Stimulated activated naive CD8-positive, alpha-beta T cell treated with anti-CD3 and anti-CD28 coated beads, Interleukin-15, amount 100 ng/mL, for 72 hours (primary cell): Measurements from ENCODE around the gene VSTM5.
"Not testable (repeated sequence)": the region's sequence is repeated elsewhere in the genome, so short reads cannot be mapped to it uniquely, and the experiment has no call there.

Experiments
- ATAC-seq: fragments of 150-1000 bp; cut with Tn5 transposase; 2 replicates; pipeline ENCODE4 v1.10.0; 2021; ENCODE audit warnings: mild to moderate bottlenecking, moderate library complexity
- DNase-seq, 2 donors: peaks; one replicate each; pipeline ENCODE4 v3.0.0; 2021 to 2022
- H3K27ac Mint-ChIP-seq, 2 donors: one replicate each; pipeline ENCODE4 v1.8.0; 2022; ENCODE audit warnings: mild to moderate bottlenecking in 2 of 2, mixed read lengths in 2 of 2, moderate library complexity in 2 of 2
- H3K27me3 Mint-ChIP-seq: one replicate; pipeline ENCODE4 v1.8.0; 2022; ENCODE audit warnings: mixed read lengths
- H3K4me1 Mint-ChIP-seq: one replicate; pipeline ENCODE4 v1.8.0; 2022; ENCODE audit warnings: mild to moderate bottlenecking, mixed read lengths
- H3K4me3 Mint-ChIP-seq, 2 donors: one replicate each; pipeline ENCODE4 v1.8.0; 2022; ENCODE audit warnings: mild to moderate bottlenecking in 2 of 2, mixed read lengths in 2 of 2, moderate library complexity in 1 of 2
- H3K9me3 Mint-ChIP-seq, 2 donors: one replicate each; pipeline ENCODE4 v1.8.0; 2022; ENCODE audit warnings: mixed read lengths in 2 of 2

VSTM5 gene

GRCh38 chr11:93850594-93851018, at the start of gene VSTM5:
Gene VSTM5 (minus strand): TSS chr11:93850618. CDS start chr11:93850502, 116 bp downstream.
- Mint-ChIP-seq H3K27ac (no peak within 1 kb of the TSS), H3K4me3 (peak within 1 kb of the TSS in 1 of 2 donors; percentile 49), H3K27me3 (peaks cover 46% of the 10 kb centered on the region), H3K4me1 (no peaks in the 10 kb centered on the region), H3K9me3 (no peaks in the 10 kb centered on the region)
- no peak for ATAC-seq
- DNase-seq, result no peak

GRCh38 chr11:93895106-93895862, 44.9 kb upstream of the VSTM5 start:
- Mint-ChIP-seq H3K27me3 (peaks cover 45% of the 10 kb centered on the region), H3K4me1 (no peaks in the 10 kb centered on the region), H3K4me3 (no peak overlapping the region), H3K9me3 (no peaks in the 10 kb centered on the region), H3K27ac (no peak overlapping the region)
- DNase-seq (no peak), ATAC-seq (peak; percentile 64)

- DNase-seq (no peak), ATAC-seq (no peak)
- Mint-ChIP-seq H3K27ac (no peak overlapping the region), H3K4me1 (no peaks in the 10 kb centered on the region), H3K9me3 (no peaks in the 10 kb centered on the region), H3K27me3 (peaks cover 52% of the 10 kb centered on the region), H3K4me3 (no peak overlapping the region)
These were observed 40.1 kb upstream of the VSTM5 start for GRCh38 chr11:93890391-93891051.

- ATAC-seq, result no peak
- H3K4me3 Mint-ChIP-seq, result no peak overlapping the region
- H3K27ac Mint-ChIP-seq, result no peak overlapping the region
- H3K4me1 Mint-ChIP-seq, result no peaks in the 10 kb centered on the region
- peaks cover 32% of the 10 kb centered on the region for H3K27me3 Mint-ChIP-seq
- H3K9me3 Mint-ChIP-seq, result peaks cover 4 to 13% of the 10 kb centered on the region in 2 donors
- no peak for DNase-seq
These were observed 36.7 kb upstream of the VSTM5 start for GRCh38 chr11:93887111-93887510.

GRCh38 chr11:93879114-93879513, 28.7 kb upstream of the VSTM5 start:
- not testable (repeated sequence) for DNase-seq, H3K4me3 Mint-ChIP-seq, ATAC-seq, H3K4me1 Mint-ChIP-seq, H3K27ac Mint-ChIP-seq
- Mint-ChIP-seq H3K27me3 (peaks cover 19% of the 10 kb centered on the region), H3K9me3 (peaks cover 7 to 15% of the 10 kb centered on the region in 2 donors)

- Mint-ChIP-seq H3K27ac (no peak overlapping the region), H3K27me3 (peaks cover 19% of the 10 kb centered on the region), H3K4me1 (no peaks in the 10 kb centered on the region), H3K4me3 (no peak overlapping the region), H3K9me3 (no peaks in the 10 kb centered on the region)
- ATAC-seq, result no peak
- DNase-seq, result no peak
These were observed 25.2 kb upstream of the VSTM5 start for GRCh38 chr11:93875637-93876036.

GRCh38 chr11:93871526-93871925, 21.1 kb upstream of the VSTM5 start:
- ATAC-seq (no peak), DNase-seq (no peak)
- Mint-ChIP-seq H3K27ac (no peak overlapping the region), H3K4me3 (no peak overlapping the region), H3K9me3 (no peaks in the 10 kb centered on the region), H3K4me1 (no peaks in the 10 kb centered on the region), H3K27me3 (no peaks in the 10 kb centered on the region)

- Mint-ChIP-seq H3K27ac (no peak overlapping the region), H3K9me3 (no peaks in the 10 kb centered on the region), H3K4me3 (no peak overlapping the region), H3K4me1 (no peaks in the 10 kb centered on the region), H3K27me3 (no peaks in the 10 kb centered on the region)
- DNase-seq (no peak), ATAC-seq (no peak)
These were observed 20.2 kb upstream of the VSTM5 start for GRCh38 chr11:93870616-93871015.

GRCh38 chr11:93869830-93870229, 19.4 kb upstream of the VSTM5 start:
- no peak for ATAC-seq

GRCh38 chr11:93868404-93868803, 18.0 kb upstream of the VSTM5 start:
- not testable (repeated sequence) for ATAC-seq, H3K4me1 Mint-ChIP-seq, H3K9me3 Mint-ChIP-seq, H3K27me3 Mint-ChIP-seq, H3K4me3 Mint-ChIP-seq, H3K27ac Mint-ChIP-seq, DNase-seq

More at GRCh38 chr11:93869830-93870229, 19.4 kb upstream of the VSTM5 start:
- no peaks in the 10 kb centered on the region for H3K4me1 Mint-ChIP-seq
- DNase-seq, result no peak
- H3K27ac Mint-ChIP-seq, result peak overlapping the region in 1 of 2 donors; percentile 84
- no peaks in the 10 kb centered on the region for H3K27me3 Mint-ChIP-seq
- no peak overlapping the region for H3K4me3 Mint-ChIP-seq
- H3K9me3 Mint-ChIP-seq, result no peaks in the 10 kb centered on the region

- no peak overlapping the region for H3K4me3 Mint-ChIP-seq
- ATAC-seq (no peak), DNase-seq (no peak)
- H3K27me3 Mint-ChIP-seq, result no peaks in the 10 kb centered on the region
- H3K9me3 Mint-ChIP-seq, result no peaks in the 10 kb centered on the region
- no peaks in the 10 kb centered on the region for H3K4me1 Mint-ChIP-seq
- H3K27ac Mint-ChIP-seq, result peak overlapping the region in 1 of 2 donors; percentile 23
These were observed 11.4 kb upstream of the VSTM5 start for GRCh38 chr11:93861808-93862207.

GRCh38 chr11:93858121-93858775, 7.8 kb upstream of the VSTM5 start:
- no peak overlapping the region for H3K27ac Mint-ChIP-seq
- ATAC-seq, result no peak
- H3K4me3 Mint-ChIP-seq, result no peak overlapping the region
- H3K9me3 Mint-ChIP-seq, result no peaks in the 10 kb centered on the region
- H3K4me1 Mint-ChIP-seq, result no peaks in the 10 kb centered on the region
- no peaks in the 10 kb centered on the region for H3K27me3 Mint-ChIP-seq
- DNase-seq, result no peak

- DNase-seq, result no peak
These were observed 7.1 kb upstream of the VSTM5 start for GRCh38 chr11:93857413-93858120.

GRCh38 chr11:93852242-93852641, 1.8 kb upstream of the VSTM5 start:
- H3K4me3 Mint-ChIP-seq, result no peak overlapping the region
- no peaks in the 10 kb centered on the region for H3K4me1 Mint-ChIP-seq
- DNase-seq (no peak), ATAC-seq (no peak)
- H3K27me3 Mint-ChIP-seq, result peaks cover 46% of the 10 kb centered on the region
- no peaks in the 10 kb centered on the region for H3K9me3 Mint-ChIP-seq
- no peak overlapping the region for H3K27ac Mint-ChIP-seq

More at GRCh38 chr11:93857413-93858120, 7.1 kb upstream of the VSTM5 start:
- H3K27ac Mint-ChIP-seq, result no peak overlapping the region
- ATAC-seq, result no peak
- H3K4me1 Mint-ChIP-seq, result no peaks in the 10 kb centered on the region
- no peaks in the 10 kb centered on the region for H3K9me3 Mint-ChIP-seq
- H3K27me3 Mint-ChIP-seq, result no peaks in the 10 kb centered on the region
- no peak overlapping the region for H3K4me3 Mint-ChIP-seq

GRCh38 chr11:93849751-93850593, 446 bp downstream of the VSTM5 start:
- peak; percentile 62 for ATAC-seq
- H3K9me3 Mint-ChIP-seq, result no peaks in the 10 kb centered on the region
- DNase-seq, result no peak

More at GRCh38 chr11:93849751-93850593, 446 bp downstream of the VSTM5 start:
- Mint-ChIP-seq H3K27me3 (peaks cover 46% of the 10 kb centered on the region), H3K4me3 (peak overlapping the region in 1 of 2 donors; percentile 49), H3K27ac (no peak overlapping the region), H3K4me1 (no peaks in the 10 kb centered on the region)
